Transverse colon (tissue), 4 donors: ENCODE results near the gene KHDC4.

Source experiments
- CTCF ChIP-seq, 5 experiments: fragments of 200-600 bp in 3 of 5; fragments of 450-650 bp in 2 of 5; sonication (generic) in 3 of 5; IDR thresholded peaks; 1 replicate in 2 of 5; 2 replicates in 3 of 5; pipeline ENCODE4 v1.5.1; 2016 to 2017; ENCODE audit warnings: antibody characterized with exemption in 5 of 5, inconsistent platforms in 3 of 5, mild to moderate bottlenecking in 2 of 5, moderate library complexity in 1 of 5
- POLR2A ChIP-seq: fragments of 450-650 bp; IDR thresholded peaks from one replicate; pipeline ENCODE4 v1.6.1; 2016; ENCODE audit warnings: antibody characterized with exemption, mild to moderate bottlenecking, moderate library complexity
- POLR2AphosphoS5 ChIP-seq, 3 donors: sonication (generic); formaldehyde crosslinking; IDR thresholded peaks; one replicate each; pipeline ENCODE4 v1.6.1; 2016; ENCODE audit warnings: antibody characterized with exemption in 3 of 3

GRCh38 chr1:155934936-155935590 is 850 bp upstream of the KHDC4 start:
- TF ChIP-seq CTCF (IDR thresholded peaks at IDR 0.05) = no peak
- no peak for TF ChIP-seq POLR2AphosphoS5 (IDR thresholded peaks at IDR 0.05)
- TF ChIP-seq POLR2A = no peak
